GM20000 (cell line): Measurements from ENCODE around the gene KCNH5.
"Not testable (repeated sequence)": the region's sequence is repeated elsewhere in the genome, so short reads cannot be mapped to it uniquely, and the experiment has no call there.

ENCODE experiments used
- DNase-seq: peaks from one replicate; pipeline ENCODE4 v3.0.0; 2012; ENCODE audit warnings: low spot score
- TF ChIP-seq, protein P1 (sequence below): IDR thresholded peaks from 2 replicates; pipeline ENCODE4 v1.5.1; 2012; ENCODE audit warnings: mild to moderate bottlenecking, control low read depth; ENCODE audit errors: extremely low read depth, missing control alignments

KCNH5 gene

GRCh38 chr14:62864588-62864987, 180.7 kb downstream of the KCNH5 start:
- DNase-seq, result no peak
- TF ChIP-seq, protein P1, sequence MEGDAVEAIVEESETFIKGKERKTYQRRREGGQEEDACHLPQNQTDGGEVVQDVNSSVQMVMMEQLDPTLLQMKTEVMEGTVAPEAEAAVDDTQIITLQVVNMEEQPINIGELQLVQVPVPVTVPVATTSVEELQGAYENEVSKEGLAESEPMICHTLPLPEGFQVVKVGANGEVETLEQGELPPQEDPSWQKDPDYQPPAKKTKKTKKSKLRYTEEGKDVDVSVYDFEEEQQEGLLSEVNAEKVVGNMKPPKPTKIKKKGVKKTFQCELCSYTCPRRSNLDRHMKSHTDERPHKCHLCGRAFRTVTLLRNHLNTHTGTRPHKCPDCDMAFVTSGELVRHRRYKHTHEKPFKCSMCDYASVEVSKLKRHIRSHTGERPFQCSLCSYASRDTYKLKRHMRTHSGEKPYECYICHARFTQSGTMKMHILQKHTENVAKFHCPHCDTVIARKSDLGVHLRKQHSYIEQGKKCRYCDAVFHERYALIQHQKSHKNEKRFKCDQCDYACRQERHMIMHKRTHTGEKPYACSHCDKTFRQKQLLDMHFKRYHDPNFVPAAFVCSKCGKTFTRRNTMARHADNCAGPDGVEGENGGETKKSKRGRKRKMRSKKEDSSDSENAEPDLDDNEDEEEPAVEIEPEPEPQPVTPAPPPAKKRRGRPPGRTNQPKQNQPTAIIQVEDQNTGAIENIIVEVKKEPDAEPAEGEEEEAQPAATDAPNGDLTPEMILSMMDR, result no peak

GRCh38 chr14:62858011-62858410, 187.2 kb downstream of the KCNH5 start:
- not testable (repeated sequence) for DNase-seq

- DNase-seq, result no peak
- TF ChIP-seq, protein P1, result no peak
These were observed 190.3 kb downstream of the KCNH5 start for GRCh38 chr14:62854951-62855350.

DNA sequence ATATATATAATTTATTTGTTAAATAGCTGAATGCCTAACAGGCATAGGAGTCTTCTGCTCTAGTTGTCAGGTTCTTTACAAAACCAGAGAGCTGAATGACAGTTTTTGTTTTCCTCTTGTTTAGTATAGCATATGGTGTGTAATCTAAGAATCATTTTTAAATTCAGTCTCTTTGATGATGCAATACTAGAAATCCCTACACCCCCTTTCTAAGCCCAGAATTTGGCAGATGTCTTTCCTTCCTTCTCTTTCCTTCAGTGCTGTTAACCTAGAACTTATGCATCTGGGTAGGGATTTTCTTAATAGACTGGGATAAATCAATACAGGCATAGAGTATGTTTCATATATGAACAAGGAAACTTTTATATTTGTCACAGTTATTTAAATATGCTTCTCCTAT, 198.1 kb downstream of the KCNH5 start:
- DNase-seq, result no peak
- TF ChIP-seq, protein P1, result no peak

GRCh38 chr14:62844546-62844945, 200.7 kb downstream of the KCNH5 start:
- TF ChIP-seq, protein P1, result no peak
- no peak for DNase-seq

- no peak for DNase-seq
- TF ChIP-seq, protein P1, result no peak
These were observed 221.2 kb downstream of the KCNH5 start for GRCh38 chr14:62824086-62824485.

DNA sequence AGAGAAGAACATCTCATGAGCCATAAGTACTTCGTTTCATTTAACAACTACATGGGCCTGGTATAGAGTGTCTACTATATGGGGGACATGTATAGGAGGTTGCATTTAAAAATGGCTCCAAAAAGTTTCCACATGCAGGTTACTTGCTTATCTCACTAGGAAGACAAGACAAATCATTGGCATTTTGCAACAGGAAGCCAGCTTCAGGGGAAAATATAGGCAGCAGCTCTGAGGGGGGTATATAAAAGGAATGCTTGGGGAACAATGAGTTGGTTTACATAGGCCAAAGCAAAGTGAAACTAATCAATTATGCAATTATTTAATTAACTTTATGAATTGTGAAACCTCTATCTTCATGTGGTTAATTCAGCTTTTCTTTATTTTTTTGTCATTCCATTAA, 225.3 kb downstream of the KCNH5 start:
- TF ChIP-seq, protein P1, result no peak
- DNase-seq, result no peak

- TF ChIP-seq, protein P1, result no peak
- DNase-seq, result no peak
These were observed 237.6 kb downstream of the KCNH5 start for GRCh38 chr14:62807636-62808035.
